Measurements from ENCODE around the gene GMDS.

The GMDS gene

DNA sequence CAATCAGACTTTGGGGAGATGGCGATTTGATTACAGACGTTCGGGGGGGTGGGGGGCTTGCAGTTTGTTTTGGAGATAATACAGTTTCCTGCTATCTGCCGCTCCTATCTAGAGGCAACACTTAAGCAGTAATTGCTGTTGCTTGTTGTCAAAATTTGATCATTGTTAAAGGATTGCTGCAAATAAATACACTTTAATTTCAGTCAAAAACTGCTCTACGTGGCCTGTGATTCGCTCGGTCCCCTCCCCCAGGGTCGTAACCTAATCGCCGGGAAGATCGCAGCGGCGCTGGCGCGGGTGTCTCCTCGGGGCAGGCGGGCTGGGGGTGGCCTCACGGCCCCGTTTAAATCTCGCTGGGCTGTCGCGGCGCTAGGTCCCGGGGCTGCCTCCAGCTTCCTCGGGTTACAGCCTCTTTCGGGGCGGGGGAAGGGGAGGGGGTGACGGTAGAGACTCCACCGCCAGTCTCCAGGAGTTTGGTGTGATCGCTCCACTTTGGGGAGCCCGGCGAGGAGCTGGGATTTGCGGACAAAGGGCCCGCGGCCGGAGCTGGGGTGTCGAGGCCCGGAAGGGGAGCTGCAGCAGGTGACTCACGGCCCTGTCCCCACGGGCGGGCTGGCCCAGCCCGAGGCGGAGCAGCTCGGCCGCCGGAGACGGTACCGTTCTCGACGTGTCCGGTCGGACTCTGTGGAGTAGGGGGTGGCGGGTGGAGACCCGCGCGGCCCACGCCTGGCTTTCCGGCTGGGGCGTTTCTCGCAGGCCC, 631.5 kb downstream of the GMDS start:
- no peak for DNase-seq (ENCODE audit: low read depth in 2 of 2)

DNA sequence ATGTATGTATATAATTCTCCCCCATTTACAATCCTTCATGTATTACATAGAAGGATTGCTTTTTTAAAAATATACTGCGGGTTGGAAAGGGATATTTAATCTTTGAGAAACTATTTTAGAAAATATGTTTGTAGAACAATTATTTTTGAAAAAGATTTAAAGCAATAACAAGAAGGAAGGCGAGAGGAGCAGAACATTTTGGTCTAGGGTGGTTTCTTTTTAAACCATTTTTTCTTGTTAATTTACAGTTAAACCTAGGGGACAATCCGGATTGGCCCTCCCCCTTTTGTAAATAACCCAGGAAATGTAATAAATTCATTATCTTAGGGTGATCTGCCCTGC, 632.1 kb downstream of the GMDS start:
- DNase-seq (ENCODE audit: low read depth in 2 of 2) = no peak

DNA sequence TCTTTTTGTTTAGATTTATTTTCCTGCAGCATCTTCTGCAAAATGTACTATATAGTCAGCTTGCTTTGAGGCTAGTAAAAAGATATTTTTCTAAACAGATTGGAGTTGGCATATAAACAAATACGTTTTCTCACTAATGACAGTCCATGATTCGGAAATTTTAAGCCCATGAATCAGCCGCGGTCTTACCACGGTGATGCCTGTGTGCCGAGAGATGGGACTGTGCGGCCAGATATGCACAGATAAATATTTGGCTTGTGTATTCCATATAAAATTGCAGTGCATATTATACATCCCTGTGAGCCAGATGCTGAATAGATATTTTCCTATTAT, 632.5 kb downstream of the GMDS start:
- no peak for DNase-seq (ENCODE audit: low read depth in 2 of 2)

DNA sequence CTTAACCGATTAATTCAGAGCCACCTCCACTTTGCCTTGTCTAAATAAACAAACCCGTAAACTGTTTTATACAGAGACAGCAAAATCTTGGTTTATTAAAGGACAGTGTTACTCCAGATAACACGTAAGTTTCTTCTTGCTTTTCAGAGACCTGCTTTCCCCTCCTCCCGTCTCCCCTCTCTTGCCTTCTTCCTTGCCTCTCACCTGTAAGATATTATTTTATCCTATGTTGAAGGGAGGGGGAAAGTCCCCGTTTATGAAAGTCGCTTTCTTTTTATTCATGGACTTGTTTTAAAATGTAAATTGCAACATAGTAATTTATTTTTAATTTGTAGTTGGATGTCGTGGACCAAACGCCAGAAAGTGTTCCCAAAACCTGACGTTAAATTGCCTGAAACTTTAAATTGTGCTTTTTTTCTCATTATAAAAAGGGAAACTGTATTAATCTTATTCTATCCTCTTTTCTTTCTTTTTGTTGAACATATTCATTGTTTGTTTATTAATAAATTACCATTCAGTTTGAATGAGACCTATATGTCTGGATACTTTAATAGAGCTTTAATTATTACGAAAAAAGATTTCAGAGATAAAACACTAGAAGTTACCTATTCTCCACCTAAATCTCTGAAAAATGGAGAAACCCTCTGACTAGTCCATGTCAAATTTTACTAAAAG, 633.0 kb downstream of the GMDS start:
- no peak for DNase-seq (ENCODE audit: low read depth in 2 of 2)

DNA sequence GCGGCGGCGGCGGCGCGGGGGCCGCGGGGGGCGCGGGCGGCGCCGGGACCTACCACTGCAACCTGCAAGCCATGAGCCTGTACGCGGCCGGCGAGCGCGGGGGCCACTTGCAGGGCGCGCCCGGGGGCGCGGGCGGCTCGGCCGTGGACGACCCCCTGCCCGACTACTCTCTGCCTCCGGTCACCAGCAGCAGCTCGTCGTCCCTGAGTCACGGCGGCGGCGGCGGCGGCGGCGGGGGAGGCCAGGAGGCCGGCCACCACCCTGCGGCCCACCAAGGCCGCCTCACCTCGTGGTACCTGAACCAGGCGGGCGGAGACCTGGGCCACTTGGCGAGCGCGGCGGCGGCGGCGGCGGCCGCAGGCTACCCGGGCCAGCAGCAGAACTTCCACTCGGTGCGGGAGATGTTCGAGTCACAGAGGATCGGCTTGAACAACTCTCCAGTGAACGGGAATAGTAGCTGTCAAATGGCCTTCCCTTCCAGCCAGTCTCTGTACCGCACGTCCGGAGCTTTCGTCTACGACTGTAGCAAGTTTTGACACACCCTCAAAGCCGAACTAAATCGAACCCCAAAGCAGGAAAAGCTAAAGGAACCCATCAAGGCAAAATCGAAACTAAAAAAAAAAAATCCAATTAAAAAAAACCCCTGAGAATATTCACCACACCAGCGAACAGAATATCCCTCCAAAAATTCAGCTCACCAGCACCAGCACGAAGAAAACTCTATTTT, 633.7 kb downstream of the GMDS start:
- no peak for DNase-seq (ENCODE audit: low read depth in 2 of 2)

DNA sequence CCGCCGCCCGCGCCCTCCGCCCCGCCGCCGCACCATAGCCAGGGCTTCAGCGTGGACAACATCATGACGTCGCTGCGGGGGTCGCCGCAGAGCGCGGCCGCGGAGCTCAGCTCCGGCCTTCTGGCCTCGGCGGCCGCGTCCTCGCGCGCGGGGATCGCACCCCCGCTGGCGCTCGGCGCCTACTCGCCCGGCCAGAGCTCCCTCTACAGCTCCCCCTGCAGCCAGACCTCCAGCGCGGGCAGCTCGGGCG, 634.2 kb downstream of the GMDS start:
- no peak for DNase-seq (ENCODE audit: low read depth in 2 of 2)

DNA sequence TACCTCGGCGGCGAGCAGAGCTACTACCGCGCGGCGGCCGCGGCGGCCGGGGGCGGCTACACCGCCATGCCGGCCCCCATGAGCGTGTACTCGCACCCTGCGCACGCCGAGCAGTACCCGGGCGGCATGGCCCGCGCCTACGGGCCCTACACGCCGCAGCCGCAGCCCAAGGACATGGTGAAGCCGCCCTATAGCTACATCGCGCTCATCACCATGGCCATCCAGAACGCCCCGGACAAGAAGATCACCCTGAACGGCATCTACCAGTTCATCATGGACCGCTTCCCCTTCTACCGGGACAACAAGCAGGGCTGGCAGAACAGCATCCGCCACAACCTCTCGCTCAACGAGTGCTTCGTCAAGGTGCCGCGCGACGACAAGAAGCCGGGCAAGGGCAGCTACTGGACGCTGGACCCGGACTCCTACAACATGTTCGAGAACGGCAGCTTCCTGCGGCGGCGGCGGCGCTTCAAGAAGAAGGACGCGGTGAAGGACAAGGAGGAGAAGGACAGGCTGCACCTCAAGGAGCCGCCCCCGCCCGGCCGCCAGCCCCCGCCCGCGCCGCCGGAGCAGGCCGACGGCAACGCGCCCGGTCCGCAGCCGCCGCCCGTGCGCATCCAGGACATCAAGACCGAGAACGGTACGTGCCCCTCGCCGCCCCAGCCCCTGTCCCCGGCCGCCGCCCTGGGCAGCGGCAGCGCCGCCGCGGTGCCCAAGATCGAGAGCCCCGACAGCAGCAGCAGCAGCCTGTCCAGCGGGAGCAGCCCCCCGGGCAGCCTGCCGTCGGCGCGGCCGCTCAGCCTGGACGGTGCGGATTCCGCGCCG, 634.7 kb downstream of the GMDS start:
- no peak for DNase-seq (ENCODE audit: low read depth in 2 of 2)

DNA sequence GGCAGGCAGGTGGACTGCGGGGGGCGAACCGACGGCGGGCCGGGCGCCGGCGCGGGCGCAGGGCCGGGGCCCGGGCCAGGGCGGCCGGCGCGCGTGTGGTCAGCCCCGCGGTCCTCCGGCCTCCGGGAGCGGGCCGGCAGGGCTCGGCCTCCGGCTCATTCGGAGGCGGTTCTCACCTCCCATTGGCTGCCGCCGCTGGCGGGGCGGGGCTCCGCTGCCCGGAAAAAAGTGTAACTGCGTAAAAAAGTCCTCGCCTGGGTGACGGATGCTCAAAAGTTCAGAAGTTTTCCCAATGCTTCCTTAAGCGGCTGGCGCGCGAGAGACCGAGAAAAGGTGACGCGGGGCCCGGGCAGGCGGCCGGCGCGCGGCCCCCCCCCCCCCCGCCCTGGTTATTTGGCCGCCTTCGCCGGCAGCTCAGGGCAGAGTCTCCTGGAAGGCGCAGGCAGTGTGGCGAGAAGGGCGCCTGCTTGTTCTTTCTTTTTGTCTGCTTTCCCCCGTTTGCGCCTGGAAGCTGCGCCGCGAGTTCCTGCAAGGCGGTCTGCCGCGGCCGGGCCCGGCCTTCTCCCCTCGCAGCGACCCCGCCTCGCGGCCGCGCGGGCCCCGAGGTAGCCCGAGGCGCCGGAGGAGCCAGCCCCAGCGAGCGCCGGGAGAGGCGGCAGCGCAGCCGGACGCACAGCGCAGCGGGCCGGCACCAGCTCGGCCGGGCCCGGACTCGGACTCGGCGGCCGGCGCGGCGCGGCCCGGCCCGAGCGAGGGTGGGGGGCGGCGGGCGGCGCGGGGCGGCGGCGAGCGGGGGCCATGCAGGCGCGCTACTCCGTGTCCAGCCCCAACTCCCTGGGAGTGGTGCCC, 635.5 kb downstream of the GMDS start, which contains the start of gene FOXC1:
FOXC1 (plus strand) TSS at position 268 of the 849 bp plus-strand sequence; CDS start at position 799, 531 bp downstream.
- no peak for DNase-seq (ENCODE audit: low read depth in 2 of 2)

DNA sequence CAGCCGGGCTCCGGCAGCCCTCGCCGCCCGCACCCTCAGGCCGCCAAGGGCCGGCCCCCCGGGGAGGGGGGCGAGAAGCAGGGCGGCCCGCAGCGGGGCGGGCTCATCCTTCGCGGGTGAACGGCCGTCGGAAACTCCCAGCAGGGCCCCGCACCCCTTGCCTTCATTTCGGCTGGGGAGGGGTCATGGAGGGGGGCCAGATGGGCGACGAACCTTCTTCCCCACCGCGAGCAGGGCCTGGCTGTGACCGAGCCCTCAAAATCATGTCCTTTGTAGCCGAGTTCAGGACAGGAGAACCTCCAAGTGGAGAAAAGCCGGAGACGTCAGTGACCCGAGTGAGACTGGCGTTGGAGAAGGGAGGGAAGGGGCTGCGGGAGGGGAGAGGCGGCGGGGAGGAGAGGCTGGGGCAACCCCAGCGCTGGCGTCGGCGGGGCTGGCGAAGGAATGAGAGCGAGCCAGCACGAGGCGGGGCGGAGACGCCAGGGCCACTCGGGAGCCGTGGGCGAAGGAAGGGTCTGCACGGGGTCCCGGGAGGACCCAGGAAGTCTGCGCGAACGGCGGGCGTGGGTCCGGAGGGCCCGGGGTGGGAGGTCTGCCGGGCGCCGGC, 636.3 kb downstream of the GMDS start:
- DNase-seq (ENCODE audit: low read depth in 2 of 2) = no peak

DNA sequence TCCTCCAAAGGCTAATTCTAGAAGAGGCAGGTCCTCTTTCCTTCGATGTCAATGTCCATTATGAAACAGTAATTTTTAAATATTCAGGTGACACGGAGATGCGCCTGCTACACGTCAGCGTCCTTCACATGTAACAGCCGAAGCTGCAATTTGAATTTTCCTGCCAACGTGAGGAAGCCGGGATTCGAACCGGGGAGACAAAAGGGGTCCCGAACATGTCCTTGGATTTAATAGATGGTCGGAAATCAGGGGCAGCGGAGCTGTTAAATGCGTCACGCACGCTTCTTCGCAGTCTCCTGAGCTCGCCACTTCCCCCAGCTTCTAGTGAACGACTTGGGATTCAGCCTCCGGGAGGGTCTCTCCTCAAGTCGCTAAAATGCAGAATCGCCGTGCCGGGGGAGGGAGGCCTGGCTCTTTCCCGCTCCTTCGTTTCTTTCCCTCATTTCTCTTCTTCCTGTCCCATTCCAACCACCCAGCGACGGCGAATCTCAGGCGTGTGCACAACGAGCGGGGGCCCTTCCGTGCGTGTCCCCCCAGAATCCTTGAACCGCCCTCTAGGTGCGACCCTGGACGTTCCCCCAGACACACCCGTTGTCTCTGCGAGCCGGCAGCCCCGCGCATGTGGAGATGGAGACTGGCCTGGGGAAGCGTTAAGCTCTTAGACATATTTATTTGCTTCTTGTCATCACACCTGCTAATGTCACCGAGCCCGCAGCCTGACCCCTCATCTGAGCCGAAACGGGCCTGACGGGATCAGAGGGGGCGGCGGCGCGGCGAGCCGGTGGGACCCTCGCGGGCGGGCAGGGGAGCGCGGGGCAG, 637.0 kb downstream of the GMDS start:
- no peak for DNase-seq (ENCODE audit: low read depth in 2 of 2)

DNA sequence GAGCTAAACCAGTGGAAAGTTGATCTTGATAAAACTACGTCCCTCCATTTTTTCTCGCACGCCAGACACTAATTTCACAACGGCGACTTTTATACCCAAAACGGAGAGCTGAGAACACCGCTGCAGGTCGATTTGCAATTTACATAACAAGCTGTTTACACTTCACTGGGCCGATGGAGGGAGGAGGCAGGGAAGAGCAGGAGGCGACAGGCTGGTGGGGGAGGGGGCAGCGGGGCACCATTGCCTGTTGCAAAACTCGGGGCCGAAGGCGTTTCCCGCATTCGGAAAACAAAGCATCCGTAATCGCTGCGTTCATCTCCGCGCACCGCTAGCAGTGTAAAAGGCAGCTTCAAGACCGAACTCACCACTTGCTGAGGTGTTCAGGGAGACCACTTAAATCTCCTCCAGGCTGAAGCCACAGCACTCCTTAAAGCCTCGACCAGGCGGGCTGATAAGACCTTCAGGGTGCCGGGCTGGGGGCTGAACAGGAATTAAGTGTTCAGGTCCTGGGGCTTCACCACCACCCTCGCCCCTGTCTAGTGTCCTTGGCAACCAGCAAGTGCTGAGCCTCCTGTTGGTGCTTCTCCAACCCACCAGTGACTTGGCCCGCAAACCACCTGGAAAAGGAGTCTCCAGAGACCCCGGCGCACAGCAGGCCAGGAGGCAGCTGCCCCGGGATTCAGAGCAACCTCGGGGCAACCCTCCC, 637.7 kb downstream of the GMDS start:
- no peak for DNase-seq (ENCODE audit: low read depth in 2 of 2)

DNA sequence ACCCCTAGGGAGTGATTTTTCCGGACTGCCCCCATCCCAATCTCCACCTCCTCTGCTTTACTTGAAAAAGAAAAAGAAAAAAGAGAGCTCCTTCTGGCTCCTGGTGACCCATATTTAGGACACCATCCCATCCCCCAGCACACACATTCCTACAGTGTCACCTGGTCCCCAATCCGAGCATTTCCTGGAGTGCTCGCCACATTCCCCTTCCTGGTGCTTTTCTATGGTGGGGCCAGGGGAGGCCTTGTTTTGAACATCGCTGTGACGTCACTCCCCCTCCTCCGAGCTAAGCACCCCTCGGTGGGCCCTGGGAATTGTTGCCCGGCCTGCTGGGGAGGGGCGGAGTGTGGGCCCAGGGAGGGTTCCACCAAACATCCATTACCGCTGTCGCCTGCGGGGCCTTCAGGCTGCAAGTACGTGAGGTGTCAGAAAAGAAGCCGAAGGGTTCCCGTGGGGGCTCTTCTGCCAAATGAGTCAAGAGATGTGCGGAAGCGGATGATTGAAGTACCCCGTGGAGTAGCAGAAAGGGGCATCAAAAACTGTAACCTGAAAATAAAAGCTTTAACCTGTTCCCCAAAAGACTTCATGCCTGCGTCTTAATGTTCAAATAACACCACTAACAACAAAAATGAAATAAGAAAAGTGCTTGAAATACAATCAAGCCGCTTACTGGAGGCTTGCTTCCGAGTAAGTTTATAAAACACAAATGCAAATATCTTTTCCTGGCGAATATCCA, 638.5 kb downstream of the GMDS start:
- no peak for DNase-seq (ENCODE audit: low read depth in 2 of 2)

DNA sequence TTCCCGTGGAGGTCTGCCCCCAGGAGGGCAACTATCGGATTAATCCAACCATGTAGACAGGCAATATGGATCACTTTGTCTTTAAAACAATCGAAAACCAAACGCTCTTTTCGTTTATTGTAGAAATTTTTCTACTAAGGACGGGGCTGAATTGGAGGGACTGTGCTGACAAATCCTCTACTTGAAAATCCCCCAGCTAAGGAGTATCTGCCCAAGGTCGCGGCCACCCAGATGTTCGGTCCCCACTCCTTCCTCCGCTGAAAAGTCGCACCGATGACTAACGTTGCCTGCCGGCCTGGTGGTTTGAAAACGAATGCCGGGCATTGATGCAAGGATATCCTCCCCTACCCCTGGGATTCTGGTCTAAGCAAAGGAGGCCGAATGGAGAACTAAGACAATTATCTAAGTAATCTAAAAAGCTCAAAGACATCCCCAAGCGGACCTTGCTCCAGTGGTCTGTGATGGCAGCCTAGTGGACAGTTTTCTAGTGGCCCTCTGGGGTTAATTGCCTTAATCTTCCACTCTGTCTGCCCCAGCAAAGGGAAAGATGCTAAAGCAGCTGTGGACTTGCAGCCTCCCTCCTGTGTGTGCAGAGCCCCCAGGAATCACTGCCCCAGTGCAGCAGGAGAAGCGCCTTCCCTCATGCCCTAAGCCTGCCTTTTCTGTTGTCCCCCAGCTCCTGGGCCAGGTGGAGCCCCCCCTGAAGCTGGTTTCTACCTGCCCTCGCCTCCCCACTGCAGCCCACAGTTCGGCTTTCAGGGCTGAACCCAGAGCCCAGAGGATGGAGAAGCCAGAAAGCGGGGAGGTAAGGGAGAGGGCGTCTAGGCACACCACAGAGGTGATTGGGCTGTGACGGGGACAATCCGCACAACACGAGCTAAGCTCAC, 639.3 kb downstream of the GMDS start:
- DNase-seq (ENCODE audit: low read depth in 2 of 2) = no peak

DNA sequence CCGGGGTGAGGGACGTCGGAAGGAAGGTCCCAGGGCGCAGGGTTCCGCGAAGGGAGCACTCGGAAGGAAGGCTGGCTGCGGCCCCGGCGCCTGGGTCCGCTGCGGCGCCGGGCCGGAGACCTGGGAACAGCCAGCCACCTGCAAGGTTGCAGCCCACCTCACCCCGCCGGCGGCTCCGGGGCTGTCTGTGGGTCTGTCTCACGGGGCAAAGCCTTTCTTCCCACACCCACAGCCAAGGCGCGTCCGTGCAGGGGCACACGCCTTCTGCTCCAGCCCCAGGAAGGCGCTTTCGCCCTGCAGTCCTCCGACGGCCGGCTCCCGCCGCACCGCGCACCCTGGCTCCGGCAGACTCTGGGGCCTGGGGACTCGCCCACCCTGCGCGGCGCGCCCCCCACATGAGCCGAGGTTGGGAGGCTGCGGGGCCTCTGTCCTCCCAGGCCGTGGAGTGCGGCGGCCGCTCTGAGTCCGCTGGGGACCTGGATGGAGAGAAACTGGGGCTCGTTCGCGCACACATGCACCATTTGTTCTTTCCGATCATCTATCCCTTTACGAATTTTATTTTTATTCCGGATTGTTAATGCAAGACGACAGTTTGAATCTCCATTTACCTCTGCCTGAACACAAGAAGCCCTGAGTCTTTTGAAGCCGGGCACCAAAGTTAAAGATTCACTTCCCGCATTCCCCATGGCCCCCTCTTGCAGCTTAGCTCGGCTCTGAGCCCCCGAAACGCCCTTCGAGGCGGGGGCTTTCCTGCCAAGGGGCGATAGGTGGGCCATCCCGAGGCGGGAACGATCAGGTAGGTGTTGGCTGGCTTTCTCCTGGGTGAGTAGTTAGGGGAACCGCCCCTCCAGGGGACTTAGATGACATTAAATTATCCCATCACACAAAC, 640.2 kb downstream of the GMDS start:
- DNase-seq (ENCODE audit: low read depth in 2 of 2) = no peak

DNA sequence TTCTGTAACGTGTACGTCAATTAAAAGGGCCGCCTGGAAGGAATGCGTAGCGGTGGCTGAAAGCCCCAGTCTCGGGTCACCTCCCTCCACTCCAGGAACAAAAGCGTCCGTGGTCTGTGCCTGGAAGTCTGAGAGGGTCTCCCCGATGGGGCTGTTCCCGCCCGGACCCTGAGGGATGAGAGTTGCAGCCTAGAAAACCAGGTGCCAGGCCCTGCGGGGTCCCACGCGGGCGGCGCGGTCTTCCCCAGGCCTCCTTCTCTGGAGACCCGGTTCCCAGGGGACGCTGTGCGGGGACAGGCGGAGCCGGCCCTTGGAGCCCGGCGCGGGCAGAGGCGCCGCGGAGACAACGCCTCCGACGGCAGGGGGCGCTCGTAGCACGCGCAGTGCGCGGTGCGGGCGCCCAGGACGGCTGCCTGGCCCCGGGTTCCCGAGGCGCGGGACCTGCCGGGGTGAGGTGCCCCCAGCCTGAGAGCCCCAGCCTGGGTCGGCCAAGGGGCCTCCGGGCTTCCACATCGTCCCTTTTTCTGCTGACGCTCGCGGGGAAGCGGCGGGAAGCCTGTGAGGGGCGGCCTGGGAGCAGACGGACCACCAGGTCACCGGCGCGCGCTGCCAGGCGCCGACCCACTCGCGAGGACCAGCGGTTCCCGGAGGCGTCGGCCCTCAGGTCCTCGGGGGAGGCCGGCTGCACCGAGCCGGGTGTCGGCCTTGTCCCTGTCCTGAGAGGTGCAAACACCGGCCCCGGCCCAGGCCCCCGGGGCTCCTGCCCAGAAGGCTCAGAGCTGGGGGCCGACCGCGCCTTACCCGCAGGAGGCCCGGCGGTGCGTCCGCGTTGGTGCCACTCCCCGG, 641.0 kb downstream of the GMDS start:
- peak; percentile 36 to 42 for DNase-seq (ENCODE audit: low read depth in 2 of 2)

DNA sequence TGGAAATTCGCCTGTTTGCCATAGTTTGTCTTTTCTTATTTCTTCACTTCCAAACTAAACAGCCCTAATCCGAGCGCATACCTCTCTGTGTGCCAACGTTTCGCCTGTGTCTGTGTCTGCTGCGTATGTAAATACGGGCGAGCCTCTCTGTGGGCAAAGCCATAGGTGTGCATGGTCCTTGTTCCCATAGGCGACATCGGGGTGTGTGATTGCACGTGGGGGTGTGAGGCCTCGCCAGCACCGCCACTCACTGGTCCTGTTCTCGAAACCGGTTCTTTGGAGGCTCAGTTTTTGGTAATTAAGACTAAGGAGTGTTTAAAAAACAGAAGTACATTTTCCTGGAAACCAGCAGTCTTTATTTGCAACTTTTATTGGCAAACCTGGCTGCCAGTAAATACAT, 641.7 kb downstream of the GMDS start:
- DNase-seq (ENCODE audit: low read depth in 2 of 2) = no peak
